ENCODE measurements around the gene PKN1. TPM values are rescaled to one million over a fixed set of nuclear protein-coding genes. Genes with fewer than 3 reads are reported as not detected.
A peak's percentile ranks its signal among the peaks of the same experiment; 100 is the strongest.

The PKN1 gene
- total RNA-seq, 1 donor from 2014 or later = 68.3 TPM

DNA sequence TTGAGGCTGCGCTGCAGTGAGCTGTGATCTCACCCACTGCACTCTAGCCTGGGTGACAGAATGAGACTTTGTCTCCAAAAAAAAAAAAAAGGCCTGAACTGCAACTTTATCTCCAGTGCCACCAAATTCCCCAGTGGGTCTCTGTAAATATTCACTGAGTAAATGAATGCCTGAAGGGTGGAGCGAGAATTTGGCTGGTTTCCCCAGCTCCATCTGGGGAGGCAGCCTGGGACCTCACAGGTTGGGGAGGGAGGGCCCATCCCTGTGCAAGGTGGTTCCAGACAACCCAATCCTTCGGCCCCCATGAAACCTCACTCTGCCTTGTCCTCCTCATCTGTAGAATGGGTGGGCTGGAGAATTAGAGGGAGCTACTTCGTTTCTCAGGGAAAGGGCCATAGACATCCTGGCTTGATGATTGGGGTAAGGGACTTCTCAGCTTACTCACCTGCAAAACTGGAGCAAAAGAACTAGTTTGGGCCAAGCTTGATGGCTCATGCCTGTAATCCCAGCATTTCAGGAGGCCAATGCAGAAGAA lies 4.2 kb upstream of the PKN1 start:
- no peaks in the 10 kb centered on the region for H3K9me3 Mint-ChIP-seq (ENCODE audit: unreplicated experiment)
- Histone ChIP-seq H4K20me1 (ENCODE audit: insufficient read depth, low read length) (no peaks in the 10 kb centered on the region), H3K27me3 (ENCODE audit: insufficient read depth, low read length) (peaks cover 3% of the 10 kb centered on the region), H3K36me3 (ENCODE audit: insufficient read depth, low read length) (no peaks in the 10 kb centered on the region), H3K4me3 (ENCODE audit: insufficient read depth, low read depth, low read length) (no peak overlapping the region), H3K9ac (ENCODE audit: low read length) (no peak overlapping the region), H3K4me2 (ENCODE audit: low read length) (no peak overlapping the region), H3K4me1 (ENCODE audit: insufficient read depth, low read length) (peaks cover 2% of the 10 kb centered on the region), H3K79me2 (ENCODE audit: insufficient read depth, low read length) (no peaks in the 10 kb centered on the region), H2AFZ (ENCODE audit: low read depth, low read length) (no peak overlapping the region), H3K9me3 (ENCODE audit: insufficient read depth, low read depth, low read length) (no peaks in the 10 kb centered on the region), H3K27ac (ENCODE audit: low read depth, low read length) (no peak overlapping the region)
- no peaks in the 10 kb centered on the region for H3K36me3 Mint-ChIP-seq (ENCODE audit: low read depth, unreplicated experiment)
- no peaks in the 10 kb centered on the region for H3K4me1 Mint-ChIP-seq (ENCODE audit: low read depth, unreplicated experiment)
- no peak for DNase-seq (ENCODE audit: low read depth)
- FAIRE-seq = no peak
- H3K27me3 Mint-ChIP-seq (ENCODE audit: low read depth, unreplicated experiment) = peaks cover 15% of the 10 kb centered on the region
- TF ChIP-seq, protein P1, sequence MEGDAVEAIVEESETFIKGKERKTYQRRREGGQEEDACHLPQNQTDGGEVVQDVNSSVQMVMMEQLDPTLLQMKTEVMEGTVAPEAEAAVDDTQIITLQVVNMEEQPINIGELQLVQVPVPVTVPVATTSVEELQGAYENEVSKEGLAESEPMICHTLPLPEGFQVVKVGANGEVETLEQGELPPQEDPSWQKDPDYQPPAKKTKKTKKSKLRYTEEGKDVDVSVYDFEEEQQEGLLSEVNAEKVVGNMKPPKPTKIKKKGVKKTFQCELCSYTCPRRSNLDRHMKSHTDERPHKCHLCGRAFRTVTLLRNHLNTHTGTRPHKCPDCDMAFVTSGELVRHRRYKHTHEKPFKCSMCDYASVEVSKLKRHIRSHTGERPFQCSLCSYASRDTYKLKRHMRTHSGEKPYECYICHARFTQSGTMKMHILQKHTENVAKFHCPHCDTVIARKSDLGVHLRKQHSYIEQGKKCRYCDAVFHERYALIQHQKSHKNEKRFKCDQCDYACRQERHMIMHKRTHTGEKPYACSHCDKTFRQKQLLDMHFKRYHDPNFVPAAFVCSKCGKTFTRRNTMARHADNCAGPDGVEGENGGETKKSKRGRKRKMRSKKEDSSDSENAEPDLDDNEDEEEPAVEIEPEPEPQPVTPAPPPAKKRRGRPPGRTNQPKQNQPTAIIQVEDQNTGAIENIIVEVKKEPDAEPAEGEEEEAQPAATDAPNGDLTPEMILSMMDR (IDR thresholded peaks at IDR 0.05; ENCODE audit: insufficient read depth, low read depth, low read length) = no peak
- no peak for TF ChIP-seq EZH2 (IDR thresholded peaks at IDR 0.05; ENCODE audit: insufficient read depth, low read length)
- H3K27ac Mint-ChIP-seq (ENCODE audit: unreplicated experiment) = no peak overlapping the region
- no peak overlapping the region for H3K4me3 Mint-ChIP-seq (ENCODE audit: unreplicated experiment)

- H3K4me2 ChIP-seq (ENCODE audit: low read length) = no peak overlapping the region
- no peak for DNase-seq (ENCODE audit: low read depth)
- H3K27ac Mint-ChIP-seq (ENCODE audit: unreplicated experiment) = no peak overlapping the region
Observed at GRCh38 chr19:14430712-14431111, 2.4 kb upstream of the PKN1 start.

More at GRCh38 chr19:14430712-14431111, 2.4 kb upstream of the PKN1 start:
- Histone ChIP-seq H3K9ac (ENCODE audit: low read length) (no peak overlapping the region), H2AFZ (ENCODE audit: low read depth, low read length) (no peak overlapping the region), H3K4me3 (ENCODE audit: insufficient read depth, low read depth, low read length) (no peak overlapping the region), H3K79me2 (ENCODE audit: insufficient read depth, low read length) (peaks cover 8% of the 10 kb centered on the region), H4K20me1 (ENCODE audit: insufficient read depth, low read length) (no peaks in the 10 kb centered on the region), H3K27me3 (ENCODE audit: insufficient read depth, low read length) (peaks cover 3% of the 10 kb centered on the region), H3K4me1 (ENCODE audit: insufficient read depth, low read length) (peaks cover 16% of the 10 kb centered on the region), H3K36me3 (ENCODE audit: insufficient read depth, low read length) (no peaks in the 10 kb centered on the region), H3K9me3 (ENCODE audit: insufficient read depth, low read depth, low read length) (no peaks in the 10 kb centered on the region), H3K27ac (ENCODE audit: low read depth, low read length) (no peak overlapping the region)
- Mint-ChIP-seq H3K36me3 (ENCODE audit: low read depth, unreplicated experiment) (peaks cover 1% of the 10 kb centered on the region), H3K9me3 (ENCODE audit: unreplicated experiment) (no peaks in the 10 kb centered on the region), H3K4me3 (ENCODE audit: unreplicated experiment) (peak overlapping the region; percentile 62), H3K4me1 (ENCODE audit: low read depth, unreplicated experiment) (peaks cover 2% of the 10 kb centered on the region), H3K27me3 (ENCODE audit: low read depth, unreplicated experiment) (peaks cover 15% of the 10 kb centered on the region)
- no peak for TF ChIP-seq EZH2 (IDR thresholded peaks at IDR 0.05; ENCODE audit: insufficient read depth, low read length)
- TF ChIP-seq, protein P1 (IDR thresholded peaks at IDR 0.05; ENCODE audit: insufficient read depth, low read depth, low read length) = no peak
- FAIRE-seq = no peak
